ENCODE results near the gene CASS4. TPM values are rescaled to one million over a fixed set of nuclear protein-coding genes. Genes with fewer than 3 reads are reported as not detected.

Gene CASS4
- total and polyA plus RNA-seq, 12 donors: 0.22 to 2.8 (median 0.59) TPM

GRCh38 chr20:56412949-56413348 is 889 bp downstream of the CASS4 start:
- H3K27me3 ChIP-seq: no peaks in the 10 kb centered on the region
- DNase-seq (no peak), ATAC-seq (no peak)
- H3K4me1 ChIP-seq: peaks cover 0 to 72% (median 45%) of the 10 kb centered on the region in 9 donors
- no peaks in the 10 kb centered on the region for H3K9me3 ChIP-seq
- H3K36me3 ChIP-seq: peaks cover 0 to 13% (median 0%) of the 10 kb centered on the region in 9 donors
- intact Hi-C loops (cut with DNase I): loop anchor here in 2 of 10 donors (5.0 to 10.0 kb wide), 2 partner anchors 52 to 54 kb away; partner anchors contain the start of gene RTF2 (in 2 of the 2)
- H3K4me3 ChIP-seq: peak overlapping the region in 6 of 10 donors; percentile 13 to 60 (median 30)
- no peak for TF ChIP-seq CTCF (IDR thresholded peaks at IDR 0.05)
- 95 to 97% methylated on average over 3 of the region's 3 CpGs for WGBS, 2 donors
- H3K27ac ChIP-seq: peak overlapping the region in 7 of 10 donors; percentile 39 to 92 (median 72)

GRCh38 chr20:56414842-56415765 is 3.0 kb downstream of the CASS4 start:
- peak overlapping the region in 1 of 10 donors; percentile 92 for H3K27ac ChIP-seq
- intact Hi-C loops (cut with DNase I): loop anchor here in 2 of 10 donors (5.0 to 10.0 kb wide), 2 partner anchors 50 to 52 kb away; partner anchors contain the start of gene RTF2 (in 2 of the 2)
- peaks cover 0 to 76% (median 38%) of the 10 kb centered on the region in 9 donors for H3K4me1 ChIP-seq
- H3K9me3 ChIP-seq: no peaks in the 10 kb centered on the region
- TF ChIP-seq CTCF (IDR thresholded peaks at IDR 0.05): no peak
- peak overlapping the region in 1 of 10 donors; percentile 60 for H3K4me3 ChIP-seq
- no peak for ATAC-seq
- WGBS, 2 donors: 80 to 81% methylated on average over 12 of the region's 12 CpGs
- H3K27me3 ChIP-seq: no peaks in the 10 kb centered on the region
- no peaks in the 10 kb centered on the region for H3K36me3 ChIP-seq
- no peak for DNase-seq

GRCh38 chr20:56417402-56417801 is 5.3 kb downstream of the CASS4 start:
- H3K4me1 ChIP-seq: peaks cover 0 to 79% (median 16%) of the 10 kb centered on the region in 9 donors
- H3K27ac ChIP-seq: peak overlapping the region in 4 of 10 donors; percentile 33 to 88 (median 85)
- no peaks in the 10 kb centered on the region for H3K27me3 ChIP-seq
- intact Hi-C loops (cut with DNase I): loop anchor here in 1 of 10 donors (10.0 kb wide), 1 partner anchor 47 kb away; the partner anchor contains the start of gene RTF2
- ATAC-seq: no peak
- H3K36me3 ChIP-seq: no peaks in the 10 kb centered on the region
- H3K9me3 ChIP-seq: no peaks in the 10 kb centered on the region
- no peak overlapping the region for H3K4me3 ChIP-seq
- no peak for DNase-seq
- 89 to 91% methylated on average over 7 of the region's 7 CpGs for WGBS, 2 donors
- TF ChIP-seq CTCF (IDR thresholded peaks at IDR 0.05): no peak

- ATAC-seq: no peak
- DNase-seq: no peak
- Histone ChIP-seq H3K4me1 (peaks cover 0 to 79% (median 16%) of the 10 kb centered on the region in 9 donors), H3K27me3 (no peaks in the 10 kb centered on the region), H3K4me3 (no peak overlapping the region), H3K36me3 (no peaks in the 10 kb centered on the region), H3K27ac (peak overlapping the region; percentile 21 to 88 (median 79)), H3K9me3 (no peaks in the 10 kb centered on the region)
- intact Hi-C loops (cut with DNase I): loop anchor here in 1 of 10 donors (10.0 kb wide), 1 partner anchor 47 kb away; the partner anchor contains the start of gene RTF2
- WGBS, 2 donors: 83 to 90% methylated on average over 4 of the region's 4 CpGs
- TF ChIP-seq CTCF (IDR thresholded peaks at IDR 0.05): no peak
Measured at GRCh38 chr20:56417911-56418310, 5.9 kb downstream of the CASS4 start.

Measured in heart right ventricle (tissue), 16 donors.